SK-N-SH (cell line): ENCODE data around the gene NT5C1B.

Experiments
- CTCF ChIP-seq: fragments of 200-600 bp; sonication (generic); IDR thresholded peaks from 2 replicates; pipeline ENCODE4 v1.6.1; 2017; ENCODE audit warnings: antibody characterized with exemption, mild to moderate bottlenecking, moderate library complexity
- EP300 ChIP-seq, 2 experiments: IDR thresholded peaks; 2 replicates each; pipeline versions ENCODE4 v1.4.0 to v1.6.1; 2012; ENCODE audit warnings: borderline replicate concordance in 1 of 2, low read depth in 1 of 2, low read length in 1 of 2
- FOSL2 ChIP-seq: IDR thresholded peaks from 2 replicates; pipeline ENCODE4 v1.4.0; 2012; ENCODE audit warnings: low read depth, mild to moderate bottlenecking, moderate library complexity, borderline replicate concordance
- JUND ChIP-seq: IDR thresholded peaks from 2 replicates; pipeline ENCODE4 v1.4.0; 2012
- MAX ChIP-seq: IDR thresholded peaks from 2 replicates; pipeline ENCODE4 v1.4.0; 2012; ENCODE audit warnings: low read depth
- MEF2A ChIP-seq: IDR thresholded peaks from 2 replicates; pipeline ENCODE4 v1.4.0; 2012; ENCODE audit warnings: low read depth, borderline replicate concordance
- NRF1 ChIP-seq: IDR thresholded peaks from 2 replicates; pipeline ENCODE4 v1.6.1; 2012; ENCODE audit warnings: low read depth, mild to moderate bottlenecking, low read length
- POLR2AphosphoS5 ChIP-seq: IDR thresholded peaks from 2 replicates; pipeline ENCODE4 v1.6.1; 2012; ENCODE audit warnings: low read depth, low read length
- RFX5 ChIP-seq: IDR thresholded peaks from 2 replicates; pipeline ENCODE4 v1.6.1; 2012; ENCODE audit warnings: mild to moderate bottlenecking, improper control_type of control experiment, low read length
- USF1 ChIP-seq: IDR thresholded peaks from 2 replicates; pipeline ENCODE4 v1.4.0; 2012; ENCODE audit warnings: low read depth, borderline replicate concordance
- USF2 ChIP-seq: fragments of 150-350 bp; IDR thresholded peaks from 2 replicates; pipeline ENCODE4 v1.6.1; 2017; ENCODE audit warnings: antibody characterized with exemption, low read length, low read depth, borderline replicate concordance
- YY1 ChIP-seq: IDR thresholded peaks from 2 replicates; pipeline ENCODE4 v1.4.0; 2012; ENCODE audit warnings: low read depth, mild to moderate bottlenecking

GRCh38 chr2:18527326-18527725, 62.0 kb downstream of the NT5C1B start:
- no peak for TF ChIP-seq MAX
- no peak for TF ChIP-seq CTCF
- no peak for TF ChIP-seq JUND
- no peak for TF ChIP-seq USF2
- TF ChIP-seq FOSL2: no peak
- no peak for TF ChIP-seq RFX5
- TF ChIP-seq EP300 (IDR thresholded peaks at IDR 0.05; ENCODE audit: borderline replicate concordance in 1 of 2, low read depth in 1 of 2, low read length in 1 of 2): no peak
- TF ChIP-seq POLR2AphosphoS5: no peak
- TF ChIP-seq YY1: no peak
- no peak for TF ChIP-seq NRF1
- no peak for TF ChIP-seq MEF2A
- TF ChIP-seq USF1: no peak
